GM23338 (cell line): ENCODE results near the gene SELENOO. TPM values are rescaled to one million over a fixed set of nuclear protein-coding genes. Genes with fewer than 3 reads are reported as not detected.

Experiments used
- ATAC-seq: fragments of 200-7000 bp; cut with Tn5 transposase; 3 replicates; pipeline ENCODE4 v1.9.1; 2020
- DNase-seq: peaks from one replicate; pipeline ENCODE4 v3.0.0-alpha.2; 2015; ENCODE audit warnings: low spot score
- H2AFZ ChIP-seq: fragments of 200-600 bp; sonication (generic); 2 replicates; pipeline ENCODE4 v1.8.0; 2016; ENCODE audit warnings: antibody characterized with exemption, mild to moderate bottlenecking, moderate library complexity
- H3F3A ChIP-seq: fragments of 200-600 bp; sonication (generic); replicated peaks from 2 replicates; pipeline ENCODE4 v1.8.0; 2017; ENCODE audit warnings: antibody characterized with exemption, mixed run types, low read depth
- H3K27ac ChIP-seq: fragments of 200-600 bp; sonication (generic); 2 replicates; pipeline ENCODE4 v1.6.1; 2016; ENCODE audit warnings: low read depth
- H3K27me3 ChIP-seq: fragments of 200-600 bp; sonication (generic); 2 replicates; pipeline ENCODE4 v1.8.0; 2016; ENCODE audit warnings: mild to moderate bottlenecking, mixed run types, moderate library complexity; ENCODE audit not compliant: insufficient read depth
- H3K36me3 ChIP-seq: fragments of 200-600 bp; sonication (generic); 2 replicates; pipeline ENCODE4 v1.8.0; 2016; ENCODE audit warnings: mild to moderate bottlenecking; ENCODE audit not compliant: insufficient read depth
- H3K4me1 ChIP-seq: fragments of 200-600 bp; sonication (generic); 2 replicates; pipeline ENCODE4 v1.8.0; 2016; ENCODE audit warnings: mild to moderate bottlenecking, moderate library complexity; ENCODE audit not compliant: insufficient read depth
- H3K4me2 ChIP-seq: fragments of 200-600 bp; sonication (generic); 2 replicates; pipeline ENCODE4 v1.7.1; 2017; ENCODE audit warnings: mixed run types
- H3K4me3 ChIP-seq: fragments of 200-600 bp; sonication (generic); 2 replicates; pipeline ENCODE4 v1.6.1; 2016; ENCODE audit warnings: mixed run types
- H3K79me2 ChIP-seq: fragments of 200-600 bp; sonication (generic); replicated peaks from 2 replicates; pipeline ENCODE4 v1.8.0; 2017; ENCODE audit warnings: mild to moderate bottlenecking; ENCODE audit not compliant: insufficient read depth
- H3K9me2 ChIP-seq: fragments of 200-600 bp; sonication (generic); 2 replicates; pipeline ENCODE4 v1.8.0; 2017; ENCODE audit not compliant: insufficient read depth
- H4K20me1 ChIP-seq: fragments of 200-600 bp; sonication (generic); replicated peaks from 2 replicates; pipeline ENCODE4 v1.8.0; 2017; ENCODE audit warnings: mild to moderate bottlenecking; ENCODE audit not compliant: insufficient read depth
- H3K27ac Mint-ChIP-seq: 2 replicates; pipeline ENCODE4 v1.8.0; 2020; ENCODE audit warnings: inconsistent platforms, mild to moderate bottlenecking, moderate library complexity, mixed read lengths
- H3K27me3 Mint-ChIP-seq: 3 replicates; pipeline ENCODE4 v1.8.0; 2022; ENCODE audit warnings: low read depth, mild to moderate bottlenecking, moderate library complexity, mixed read lengths, inconsistent platforms; ENCODE audit not compliant: insufficient read depth, poor library complexity
- H3K36me3 Mint-ChIP-seq: 3 replicates; pipeline ENCODE4 v1.8.0; 2021; ENCODE audit warnings: low read depth, mild to moderate bottlenecking, inconsistent platforms, moderate library complexity, mixed read lengths
- H3K4me1 Mint-ChIP-seq: 3 replicates; pipeline ENCODE4 v1.8.0; 2020; ENCODE audit warnings: mild to moderate bottlenecking, inconsistent platforms, mixed read lengths
- H3K4me3 Mint-ChIP-seq: 3 replicates; pipeline ENCODE4 v1.8.0; 2021; ENCODE audit warnings: moderate library complexity, mild to moderate bottlenecking, inconsistent platforms, mixed read lengths
- H3K9me3 Mint-ChIP-seq: 3 replicates; pipeline ENCODE4 v1.8.0; 2020; ENCODE audit warnings: moderate library complexity, mild to moderate bottlenecking, inconsistent platforms, mixed read lengths
- CREB1 ChIP-seq: fragments of 250-450 bp; sonication (Bioruptor Pico); IDR thresholded peaks from 2 replicates; pipeline ENCODE4 v1.5.0; 2020; ENCODE audit warnings: low read depth, mild to moderate bottlenecking, moderate library complexity
- CTCF ChIP-seq, 2 experiments: fragments of 200-600 bp in 1 of 2; sonication (generic) in 1 of 2; conservative IDR thresholded peaks; 2 replicates each; pipeline versions ENCODE4 v1.5.1 to v1.6.1; 2016 to 2017; ENCODE audit warnings: antibody characterized with exemption in 2 of 2, low read depth in 2 of 2, mild to moderate bottlenecking in 2 of 2, moderate library complexity in 1 of 2
- ETS1 ChIP-seq: IDR thresholded peaks from 2 replicates; pipeline ENCODE4 v1.6.1; 2016; ENCODE audit warnings: antibody characterized with exemption
- EZH2 ChIP-seq: fragments of 200-600 bp; sonication (generic); IDR thresholded peaks from one replicate; pipeline ENCODE4 v1.8.0; 2017; ENCODE audit warnings: antibody characterized with exemption, mild to moderate bottlenecking, low read depth; ENCODE audit not compliant: unreplicated experiment
- EZH2phosphoT487 ChIP-seq: fragments of 200-600 bp; sonication (generic); IDR thresholded peaks from one replicate; pipeline ENCODE4 v1.8.1; 2018; ENCODE audit warnings: antibody characterized with exemption; ENCODE audit not compliant: unreplicated experiment
- JUNB ChIP-seq: IDR thresholded peaks from one replicate; pipeline ENCODE4 v1.6.1; 2016; ENCODE audit warnings: antibody characterized with exemption; ENCODE audit not compliant: unreplicated experiment
- NANOG ChIP-seq: IDR thresholded peaks from 2 replicates; pipeline ENCODE4 v1.6.1; 2016; ENCODE audit warnings: antibody characterized with exemption, borderline replicate concordance
- POLR2AphosphoS5 ChIP-seq: IDR thresholded peaks from 2 replicates; pipeline ENCODE4 v1.6.1; 2016; ENCODE audit warnings: antibody characterized with exemption, low read depth
- REST ChIP-seq: IDR thresholded peaks from one replicate; pipeline ENCODE4 v1.6.1; 2018; ENCODE audit warnings: antibody characterized with exemption; ENCODE audit not compliant: unreplicated experiment
- STAT1 ChIP-seq: IDR thresholded peaks from one replicate; pipeline ENCODE4 v1.6.1; 2016; ENCODE audit warnings: antibody characterized with exemption; ENCODE audit not compliant: unreplicated experiment
- ZNF114 ChIP-seq: fragments of 250-450 bp; sonication (Bioruptor Pico); IDR thresholded peaks from 2 replicates; pipeline ENCODE4 v1.5.0; 2020; ENCODE audit warnings: mild to moderate bottlenecking, moderate library complexity
- ZNF331 ChIP-seq: fragments of 250-450 bp; sonication (Bioruptor Pico); IDR thresholded peaks from 2 replicates; pipeline ENCODE4 v1.5.0; 2020; ENCODE audit warnings: low read depth, mild to moderate bottlenecking, moderate library complexity
- ZNF462 ChIP-seq: fragments of 250-450 bp; sonication (Bioruptor Pico); IDR thresholded peaks from 2 replicates; pipeline ENCODE4 v1.5.0; 2020; ENCODE audit warnings: mild to moderate bottlenecking, moderate library complexity
- polyA plus RNA-seq: library from polyadenylated mRNA; unstranded; fragments of >200 nt; fragmentation: Nextera tagmentation; extraction: Ambion mirVana; gene quantifications from 2 replicates; pipeline ENCODE4 v1.2.1, GENCODE V29; 2016
- total RNA-seq: library from RNA; depleted of rRNA; stranded (reverse); fragments of >200 nt; shearing (Covaris generic); gene quantifications from 2 replicates; pipeline ENCODE4 v1.2.3, GENCODE V29; 2014

Gene SELENOO
- total and polyA plus RNA-seq, 2 experiments from 2014 or later, result 6.8 to 21.3 TPM

- Histone ChIP-seq H3K36me3 (no peaks in the 10 kb centered on the region; the same call in 1 of the 2 replicates), H2AFZ (no peak overlapping the region), H4K20me1 (peaks cover 17% of the 10 kb centered on the region), H3F3A (peaks cover 14% of the 10 kb centered on the region), H3K4me1 (peaks cover 8% of the 10 kb centered on the region; the same call in 1 of the 2 replicates), H3K27ac (no peak overlapping the region), H3K9me2 (no peaks in the 10 kb centered on the region), H3K27me3 (peaks cover 9% of the 10 kb centered on the region; the same call in 1 of the 2 replicates), H3K79me2 (peaks cover 20% of the 10 kb centered on the region), H3K4me3 (no peak overlapping the region), H3K4me2 (no peak overlapping the region)
- no peak for DNase-seq
- TF ChIP-seq ETS1 (no peak), EZH2phosphoT487 (no peak), REST (no peak), CREB1 (CRISPR knock-in tag) (no peak), JUNB (no peak), CTCF (conservative IDR thresholded peaks at IDR 0.05; ENCODE audit: low read depth in 2 of 2) (no peak), STAT1 (no peak), ZNF331 (CRISPR knock-in tag) (no peak), NANOG (no peak), EZH2 (no peak), ZNF114 (no peak), POLR2AphosphoS5 (no peak; the same call in 1 of the 2 replicates), ZNF462 (CRISPR knock-in tag) (no peak)
- Mint-ChIP-seq H3K9me3 (peaks cover 2% of the 10 kb centered on the region; the same call in 1 of the 3 replicates), H3K27me3 (peaks cover 8% of the 10 kb centered on the region), H3K36me3 (peaks cover 15% of the 10 kb centered on the region), H3K27ac (no peak overlapping the region), H3K4me1 (peaks cover 12% of the 10 kb centered on the region), H3K4me3 (no peak overlapping the region)
- no peak for ATAC-seq
Observed at GRCh38 chr22:50198624-50199017, 2.2 kb upstream of the SELENOO start.
